ENCODE data around the gene ZNF624. TPM values are rescaled to one million over a fixed set of nuclear protein-coding genes. Genes with fewer than 3 reads are reported as not detected.

ZNF624 gene
- total RNA-seq, 1 donor from 2014 or later: 8.1 TPM

DNA sequence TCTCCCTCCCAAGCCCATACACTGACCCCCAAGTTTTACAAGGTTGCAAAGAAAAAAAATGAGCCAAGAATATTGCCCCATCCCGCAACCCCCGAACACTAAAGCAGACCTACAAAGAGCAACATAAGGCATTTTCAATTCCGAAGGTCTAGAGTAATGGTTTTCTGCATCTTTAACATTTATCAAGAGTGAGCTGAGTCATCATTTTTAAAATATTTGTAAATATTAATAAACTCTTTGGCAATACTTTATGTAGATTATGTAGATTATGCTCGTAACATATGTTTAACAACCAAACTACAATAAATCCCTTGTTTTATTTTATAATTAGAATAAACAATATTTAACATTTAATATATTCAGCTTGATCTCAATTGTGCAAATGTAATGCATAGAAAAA is 1.4 kb downstream of the ZNF624 start:
- H3K9me3 Mint-ChIP-seq (ENCODE audit: unreplicated experiment): no peaks in the 10 kb centered on the region
- TF ChIP-seq CTCF (IDR thresholded peaks at IDR 0.05): no peak
- peaks cover 9% of the 10 kb centered on the region for H3K36me3 Mint-ChIP-seq (ENCODE audit: unreplicated experiment)
- H3K4me3 Mint-ChIP-seq (ENCODE audit: unreplicated experiment): peak overlapping the region; percentile 88
- H3K27me3 Mint-ChIP-seq (ENCODE audit: unreplicated experiment): peaks cover 15% of the 10 kb centered on the region
- peaks cover 16% of the 10 kb centered on the region for H3K4me1 Mint-ChIP-seq (ENCODE audit: unreplicated experiment)
- DNase-seq (ENCODE audit: extremely low spot score, unreplicated experiment): no peak
- H3K27ac Mint-ChIP-seq (ENCODE audit: unreplicated experiment): no peak overlapping the region

GRCh38 chr17:16649585-16649984 is 4.1 kb downstream of the ZNF624 start:
- no peak for TF ChIP-seq CTCF (IDR thresholded peaks at IDR 0.05)
- peaks cover 16% of the 10 kb centered on the region for H3K4me1 Mint-ChIP-seq (ENCODE audit: unreplicated experiment)

DNA sequence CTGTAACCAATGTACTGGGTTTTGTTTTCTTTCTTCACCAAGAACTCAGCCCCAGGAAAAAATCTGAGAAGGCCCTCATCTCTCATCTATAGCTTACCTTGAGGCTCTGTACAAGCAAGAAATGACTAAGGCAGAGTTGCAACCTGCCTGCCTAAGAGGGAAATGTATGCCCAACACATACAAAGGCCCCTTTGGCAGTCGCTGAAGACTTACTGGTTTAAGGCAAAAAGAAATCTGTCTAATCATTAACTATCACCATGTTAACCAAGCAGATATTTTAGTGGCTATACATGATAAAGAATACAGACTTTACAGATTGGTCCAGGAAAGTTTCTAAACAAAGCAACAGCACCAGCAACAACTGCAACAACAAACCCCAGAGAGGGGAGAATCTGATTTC is 14.2 kb downstream of the ZNF624 start:
- Mint-ChIP-seq H3K27ac (ENCODE audit: unreplicated experiment) (no peak overlapping the region), H3K9me3 (ENCODE audit: unreplicated experiment) (peaks cover 31% of the 10 kb centered on the region), H3K4me3 (ENCODE audit: unreplicated experiment) (no peak overlapping the region), H3K36me3 (ENCODE audit: unreplicated experiment) (peaks cover 80% of the 10 kb centered on the region), H3K4me1 (ENCODE audit: unreplicated experiment) (no peaks in the 10 kb centered on the region), H3K27me3 (ENCODE audit: unreplicated experiment) (no peaks in the 10 kb centered on the region)
- no peak for DNase-seq (ENCODE audit: extremely low spot score, unreplicated experiment)
- TF ChIP-seq CTCF (IDR thresholded peaks at IDR 0.05): no peak

More at GRCh38 chr17:16649585-16649984, 4.1 kb downstream of the ZNF624 start:
- H3K27me3 Mint-ChIP-seq (ENCODE audit: unreplicated experiment): peaks cover 4% of the 10 kb centered on the region
- no peaks in the 10 kb centered on the region for H3K9me3 Mint-ChIP-seq (ENCODE audit: unreplicated experiment)
- no peak overlapping the region for H3K27ac Mint-ChIP-seq (ENCODE audit: unreplicated experiment)
- DNase-seq (ENCODE audit: extremely low spot score, unreplicated experiment): no peak
- H3K4me3 Mint-ChIP-seq (ENCODE audit: unreplicated experiment): no peak overlapping the region
- H3K36me3 Mint-ChIP-seq (ENCODE audit: unreplicated experiment): peaks cover 15% of the 10 kb centered on the region

DNA sequence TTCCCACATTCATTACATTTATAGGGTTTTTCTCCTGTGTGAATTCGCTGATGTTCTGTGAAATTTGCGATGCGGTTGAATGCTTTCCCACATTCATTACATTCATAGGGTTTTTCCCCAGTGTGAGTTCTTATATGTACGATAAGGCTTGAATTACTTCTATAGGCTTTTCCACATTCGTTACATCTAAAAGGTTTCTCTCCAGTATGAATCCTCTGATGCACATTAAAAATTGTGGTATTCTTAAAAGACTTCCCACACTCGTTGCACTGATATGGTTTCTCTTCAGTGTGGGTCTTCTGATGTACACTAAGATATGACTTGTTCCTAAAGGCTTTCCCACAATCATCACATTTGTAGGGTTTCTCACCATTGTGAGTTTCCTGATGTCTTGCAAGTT is 30.4 kb downstream of the ZNF624 start:
- Mint-ChIP-seq H3K9me3 (ENCODE audit: unreplicated experiment) (peaks cover 42% of the 10 kb centered on the region), H3K27me3 (ENCODE audit: unreplicated experiment) (no peaks in the 10 kb centered on the region), H3K27ac (ENCODE audit: unreplicated experiment) (no peak overlapping the region), H3K4me1 (ENCODE audit: unreplicated experiment) (no peaks in the 10 kb centered on the region), H3K4me3 (ENCODE audit: unreplicated experiment) (no peak overlapping the region), H3K36me3 (ENCODE audit: unreplicated experiment) (peaks cover 83% of the 10 kb centered on the region)
- TF ChIP-seq CTCF (IDR thresholded peaks at IDR 0.05): no peak
- no peak for DNase-seq (ENCODE audit: extremely low spot score, unreplicated experiment)

DNA sequence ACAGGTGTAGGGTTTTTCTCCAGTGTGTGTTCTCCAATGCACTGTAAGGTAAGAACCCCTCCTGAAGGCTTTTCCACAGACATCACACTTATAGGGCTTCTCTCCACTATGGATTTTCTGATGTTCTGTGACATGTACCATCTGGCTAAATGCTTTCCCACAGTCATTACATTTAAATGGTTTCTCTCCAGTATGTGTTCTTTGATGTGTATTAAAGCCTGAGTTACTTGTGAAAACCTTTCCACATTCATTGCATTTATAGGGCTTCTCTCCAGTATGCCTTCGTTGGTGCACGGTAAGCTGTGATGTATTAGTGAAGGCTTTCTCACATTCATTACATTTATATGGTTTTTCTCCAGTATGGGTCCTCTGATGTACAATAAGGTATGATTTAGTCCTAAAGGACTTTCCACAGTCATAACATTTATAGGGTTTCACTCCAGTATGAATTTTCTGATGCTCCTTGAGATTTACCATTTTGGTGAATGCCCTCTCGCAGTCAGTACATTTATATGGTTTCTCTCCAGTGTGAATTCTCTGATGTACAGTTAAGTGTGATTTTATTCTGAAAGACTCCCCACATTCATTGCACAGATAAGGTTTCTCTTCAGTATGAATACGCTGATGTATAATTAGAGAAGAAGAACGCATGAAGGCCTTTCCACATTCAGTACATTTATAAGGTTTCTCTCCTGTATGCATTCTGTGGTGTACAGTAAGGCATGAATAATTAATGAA is 30.9 kb downstream of the ZNF624 start:
- Mint-ChIP-seq H3K36me3 (ENCODE audit: unreplicated experiment) (peaks cover 78% of the 10 kb centered on the region), H3K27ac (ENCODE audit: unreplicated experiment) (no peak overlapping the region), H3K27me3 (ENCODE audit: unreplicated experiment) (no peaks in the 10 kb centered on the region), H3K9me3 (ENCODE audit: unreplicated experiment) (peaks cover 41% of the 10 kb centered on the region), H3K4me1 (ENCODE audit: unreplicated experiment) (no peaks in the 10 kb centered on the region), H3K4me3 (ENCODE audit: unreplicated experiment) (no peak overlapping the region)
- DNase-seq (ENCODE audit: extremely low spot score, unreplicated experiment): no peak
- TF ChIP-seq CTCF (IDR thresholded peaks at IDR 0.05): no peak

Measured in osteocyte (in vitro differentiated cells).